Body of pancreas (tissue), 4 donors: ENCODE results near the gene TIGAR.

ENCODE experiments used
- POLR2A ChIP-seq, 3 donors: fragments of 450-650 bp; IDR thresholded peaks; one replicate each; pipeline ENCODE4 v1.6.1; 2016; ENCODE audit warnings: antibody characterized with exemption in 3 of 3, mild to moderate bottlenecking in 2 of 3
- TF ChIP-seq, protein P1 (sequence below), 7 experiments: fragments of 450-650 bp in 4 of 7; fragments of 200-600 bp in 3 of 7; sonication (generic) in 3 of 7; IDR thresholded peaks; one replicate each; pipeline ENCODE4 v1.5.1; 2016 to 2019; ENCODE audit warnings: antibody characterized with exemption in 7 of 7

DNA sequence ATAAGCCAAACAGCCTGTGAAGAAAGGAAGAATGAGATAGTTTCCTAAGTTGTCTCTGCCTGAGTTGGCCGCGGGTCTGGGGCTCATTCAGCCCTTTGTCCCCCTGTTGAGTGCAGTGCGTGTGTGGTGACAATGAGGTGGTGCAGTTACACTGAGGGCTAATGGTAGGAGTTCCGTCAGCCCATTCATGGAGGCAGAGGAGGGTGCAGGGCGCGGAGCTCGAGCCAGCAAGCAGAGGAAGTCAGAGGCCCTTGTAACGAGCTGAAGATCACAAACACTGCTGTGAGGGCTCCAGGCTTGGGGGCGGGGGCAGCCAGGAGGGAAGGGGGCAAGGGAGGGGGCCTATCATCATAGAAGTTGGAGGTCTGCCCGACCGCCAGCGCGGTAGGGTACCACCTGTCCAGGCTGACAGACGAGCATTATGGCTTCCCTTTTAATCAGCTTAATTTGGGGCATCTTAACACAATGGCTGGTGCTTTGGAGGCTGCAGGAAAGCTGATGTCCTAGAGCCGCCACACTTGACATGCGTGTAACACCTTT is 27.0 kb upstream of the TIGAR start:
- TF ChIP-seq, protein P1, sequence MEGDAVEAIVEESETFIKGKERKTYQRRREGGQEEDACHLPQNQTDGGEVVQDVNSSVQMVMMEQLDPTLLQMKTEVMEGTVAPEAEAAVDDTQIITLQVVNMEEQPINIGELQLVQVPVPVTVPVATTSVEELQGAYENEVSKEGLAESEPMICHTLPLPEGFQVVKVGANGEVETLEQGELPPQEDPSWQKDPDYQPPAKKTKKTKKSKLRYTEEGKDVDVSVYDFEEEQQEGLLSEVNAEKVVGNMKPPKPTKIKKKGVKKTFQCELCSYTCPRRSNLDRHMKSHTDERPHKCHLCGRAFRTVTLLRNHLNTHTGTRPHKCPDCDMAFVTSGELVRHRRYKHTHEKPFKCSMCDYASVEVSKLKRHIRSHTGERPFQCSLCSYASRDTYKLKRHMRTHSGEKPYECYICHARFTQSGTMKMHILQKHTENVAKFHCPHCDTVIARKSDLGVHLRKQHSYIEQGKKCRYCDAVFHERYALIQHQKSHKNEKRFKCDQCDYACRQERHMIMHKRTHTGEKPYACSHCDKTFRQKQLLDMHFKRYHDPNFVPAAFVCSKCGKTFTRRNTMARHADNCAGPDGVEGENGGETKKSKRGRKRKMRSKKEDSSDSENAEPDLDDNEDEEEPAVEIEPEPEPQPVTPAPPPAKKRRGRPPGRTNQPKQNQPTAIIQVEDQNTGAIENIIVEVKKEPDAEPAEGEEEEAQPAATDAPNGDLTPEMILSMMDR (IDR thresholded peaks at IDR 0.05) = no peak
- TF ChIP-seq POLR2A (IDR thresholded peaks at IDR 0.05) = no peak
